Hematopoietic multipotent progenitor cell treated with erythropoietin and hydrocortisone succinate and interleukin-3 and kit ligand, for 8 days (in vitro differentiated cells): Measurements from ENCODE around the gene TMED9.
"Not testable (repeated sequence)": the region's sequence is repeated elsewhere in the genome, so short reads cannot be mapped to it uniquely, and the experiment has no call there.

ENCODE experiments used
- DNase-seq: peaks from one replicate; pipeline ENCODE4 v3.0.0-alpha.2; 2015

TMED9 gene

GRCh38 chr5:177592010-177592834 lies at the start of gene TMED9:
TSS of gene TMED9 (plus strand) at chr5:177592203. CDS start at chr5:177592215, 12 bp downstream.
- peak; percentile 78 for DNase-seq

DNA sequence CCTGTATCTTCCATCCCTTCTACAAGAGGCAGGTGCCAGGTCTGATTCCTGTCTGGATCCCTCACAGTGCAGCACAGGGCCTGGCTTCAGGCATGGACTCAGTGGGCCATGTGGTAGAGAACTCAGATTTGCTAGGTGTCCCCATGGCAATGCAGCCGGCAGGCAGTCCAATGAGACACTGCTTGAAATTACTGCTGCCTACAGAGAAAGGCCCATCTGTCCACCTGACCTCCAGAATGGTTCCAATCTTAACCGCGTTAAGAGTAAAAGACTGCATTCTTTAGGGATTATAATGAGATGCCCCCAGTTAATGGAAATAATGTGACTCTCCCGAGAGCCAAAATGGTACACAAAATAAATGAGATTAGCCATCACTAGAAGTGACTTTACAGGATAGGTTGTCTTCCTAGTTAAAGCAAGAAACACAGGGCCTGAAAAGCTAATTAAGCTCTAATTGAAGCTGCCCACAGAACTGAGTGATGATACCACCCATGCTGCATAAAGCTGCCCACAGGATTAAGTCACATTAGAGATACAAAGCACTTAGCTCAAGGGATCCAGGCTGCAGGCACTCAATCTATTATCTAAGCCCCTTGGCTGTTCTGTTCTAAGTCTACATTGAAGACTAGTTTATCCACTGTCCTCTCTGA lies 49.1 kb upstream of the TMED9 start:
- DNase-seq, result no peak

- DNase-seq, result no peak
Observed at GRCh38 chr5:177545487-177546257, 46.3 kb upstream of the TMED9 start.

GRCh38 chr5:177546258-177546741 lies 45.7 kb upstream of the TMED9 start:
- no peak for DNase-seq

DNA sequence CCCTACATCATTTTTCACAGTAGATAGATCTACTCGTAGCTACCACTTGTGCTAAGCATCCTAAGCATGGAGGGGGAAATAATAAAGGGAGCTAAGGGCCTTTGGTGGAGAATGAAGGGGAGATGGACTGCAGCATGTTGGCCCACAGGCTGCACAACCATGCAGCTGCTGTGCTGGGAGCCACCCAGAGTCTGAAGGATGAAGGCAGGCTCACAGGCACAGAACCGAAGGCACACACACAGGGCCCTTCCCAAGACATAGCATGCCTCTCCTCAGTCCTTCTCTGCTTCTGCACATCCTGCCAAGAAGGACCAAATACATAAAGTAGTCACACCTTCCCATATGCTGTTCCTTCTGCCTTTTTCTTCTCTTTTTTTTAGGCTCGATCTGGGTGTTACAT lies 44.3 kb upstream of the TMED9 start:
- no peak for DNase-seq

DNA sequence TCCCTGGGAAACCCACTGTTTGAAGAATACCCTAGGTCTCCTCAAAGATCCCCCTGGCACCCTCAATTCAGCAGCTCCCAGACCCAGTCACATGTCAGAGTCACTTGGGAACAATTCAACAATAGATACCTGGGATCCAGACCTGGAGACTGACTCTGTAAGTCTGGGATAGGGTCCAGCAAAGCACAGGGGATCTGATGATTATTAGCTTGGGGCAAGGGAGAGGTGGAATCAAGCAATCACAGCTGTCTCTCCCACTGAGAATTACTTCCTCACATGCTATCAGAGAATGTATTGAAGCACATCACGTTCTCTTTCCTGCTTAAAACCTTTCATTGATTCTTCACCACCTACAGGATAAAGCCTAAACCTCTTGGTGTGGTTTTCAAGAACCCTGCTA lies 43.5 kb upstream of the TMED9 start:
- no peak for DNase-seq

DNA sequence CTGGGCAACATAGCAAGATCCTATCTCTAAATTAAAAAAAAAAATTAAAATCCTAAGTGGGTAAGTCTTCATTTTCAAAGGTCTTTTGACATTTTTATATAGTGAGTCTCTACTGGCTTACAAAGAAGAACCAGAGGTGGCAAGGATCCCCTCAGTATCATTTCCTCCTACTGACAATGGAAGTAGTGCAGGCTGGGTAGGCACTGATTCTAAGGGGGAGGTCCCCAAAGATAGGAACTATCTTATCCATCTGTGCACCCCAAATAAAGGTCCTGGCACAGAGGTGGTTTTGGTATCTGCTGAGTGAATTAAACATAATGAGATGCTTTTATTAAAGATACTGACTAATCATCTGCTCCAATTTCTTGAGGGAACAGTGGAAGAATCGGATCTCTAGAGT lies 41.9 kb upstream of the TMED9 start:
- DNase-seq, result no peak

- DNase-seq, result no peak
Observed at GRCh38 chr5:177552839-177553455, 39.1 kb upstream of the TMED9 start.

DNA sequence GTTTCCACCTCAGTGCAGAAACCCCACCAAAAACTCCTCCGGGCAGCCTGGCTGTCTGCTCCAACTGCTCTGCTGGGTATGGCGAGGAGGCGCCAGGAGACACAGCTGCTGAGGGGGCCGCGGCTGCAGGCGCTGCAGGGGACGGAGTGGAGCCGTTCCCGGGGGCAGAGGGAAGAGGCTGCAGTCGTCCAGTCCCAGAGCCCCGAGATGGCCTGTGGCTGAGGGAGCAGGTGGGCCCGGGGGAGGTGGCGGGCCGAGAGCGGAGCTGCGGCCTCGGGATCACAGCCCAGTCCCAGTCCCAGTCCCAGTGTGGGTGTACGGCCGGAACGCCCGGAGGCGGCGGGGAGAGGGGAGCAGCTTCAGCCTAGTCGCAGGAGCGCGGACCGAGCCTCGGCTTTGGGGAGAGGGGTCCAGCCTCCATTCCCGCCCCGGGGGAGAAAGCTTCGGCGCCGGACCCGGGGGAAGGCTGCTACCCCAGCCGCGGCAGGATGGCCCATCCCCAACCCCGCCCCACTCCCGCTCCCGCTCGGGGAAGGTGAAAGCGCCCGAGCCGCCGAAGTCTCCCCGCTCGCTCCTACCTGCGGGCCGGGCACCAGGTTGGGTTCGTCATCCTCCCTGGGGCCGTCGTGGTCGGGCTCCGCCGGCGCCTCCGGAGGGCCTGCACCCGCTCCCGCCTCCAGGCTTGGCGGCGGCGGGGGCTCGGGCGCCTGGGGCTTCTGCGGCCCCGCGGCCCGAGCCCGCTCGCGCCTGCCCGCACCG lies 38.2 kb upstream of the TMED9 start:
- peak; percentile 11 for DNase-seq

- peak; percentile 95 for DNase-seq
Observed at GRCh38 chr5:177554474-177555111, 37.4 kb upstream of the TMED9 start, which contains the start of gene FAM193B. TSS of gene FAM193B (minus strand) at chr5:177554563. CDS start at chr5:177554458, 105 bp downstream.

DNA sequence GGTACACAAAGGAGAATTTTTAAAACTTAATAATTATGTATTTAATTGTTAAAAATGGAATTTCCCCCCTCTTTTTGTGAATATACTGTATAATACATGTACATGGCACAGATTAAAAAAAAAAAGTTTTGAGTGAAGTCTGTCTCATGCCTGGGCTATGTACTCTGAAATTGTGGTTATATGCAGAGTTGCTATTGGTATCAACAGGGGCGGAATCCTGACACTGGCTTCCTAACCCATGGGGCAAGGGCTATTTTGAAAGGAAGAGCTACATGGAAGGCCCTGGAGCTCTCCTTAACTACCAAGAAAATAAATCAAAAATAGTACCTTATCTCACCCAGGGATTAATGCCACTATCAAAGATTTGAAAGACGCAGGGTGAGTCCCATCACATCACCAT lies 36.8 kb upstream of the TMED9 start:
- DNase-seq, result no peak

DNA sequence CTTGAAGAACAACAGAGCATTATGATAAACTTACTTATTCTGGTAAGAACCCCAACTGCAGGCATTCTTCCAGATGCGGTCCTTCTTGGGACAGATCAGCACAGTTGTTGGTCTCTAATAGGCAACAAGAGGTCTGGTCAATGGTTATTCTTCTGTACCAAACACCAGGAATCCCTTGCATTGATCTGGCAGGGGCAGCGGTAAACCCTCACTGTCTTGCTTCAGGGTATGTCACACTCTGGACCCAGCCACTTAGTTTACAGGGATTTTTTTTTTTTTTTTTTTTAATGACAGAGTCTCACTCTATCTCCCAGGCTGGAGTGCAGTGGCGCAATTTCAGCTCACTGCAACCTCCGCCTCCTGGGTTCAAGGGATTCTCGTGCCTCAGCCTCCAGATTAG lies 36.3 kb upstream of the TMED9 start:
- DNase-seq, result no peak

DNA sequence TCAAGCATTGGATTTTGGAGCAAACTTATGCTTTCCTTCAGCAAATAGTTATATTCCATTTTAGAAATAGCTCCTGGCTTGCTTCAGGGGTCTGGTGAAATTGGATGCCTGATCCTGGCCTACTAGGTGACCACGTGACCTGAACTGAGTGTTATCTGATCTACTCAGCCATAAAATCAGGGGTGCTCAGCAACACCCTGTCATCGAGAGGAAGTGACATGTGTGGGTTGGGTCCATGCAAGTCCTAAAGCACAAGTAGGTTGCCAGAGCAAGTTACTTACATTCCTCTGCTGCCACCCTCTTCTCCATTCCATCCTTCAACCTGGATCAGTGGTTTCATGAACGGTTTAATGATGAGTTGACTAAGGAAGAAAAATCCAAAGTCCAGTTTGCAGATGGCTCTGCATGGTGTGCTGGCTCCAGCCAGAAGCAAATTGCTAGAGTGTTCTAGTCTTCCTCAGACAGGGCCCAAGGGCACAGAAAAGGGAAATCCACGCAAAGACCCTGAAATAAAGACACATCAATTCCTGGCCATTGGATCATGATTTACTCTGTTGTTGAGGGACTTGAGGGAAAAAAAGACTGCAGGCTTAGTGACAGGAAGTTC lies 34.9 kb upstream of the TMED9 start:
- peak; percentile 79 for DNase-seq

- no peak for DNase-seq
Observed at GRCh38 chr5:177557796-177558195, 34.2 kb upstream of the TMED9 start.

- not testable (repeated sequence) for DNase-seq
Observed at GRCh38 chr5:177559446-177559941, 32.5 kb upstream of the TMED9 start.

DNA sequence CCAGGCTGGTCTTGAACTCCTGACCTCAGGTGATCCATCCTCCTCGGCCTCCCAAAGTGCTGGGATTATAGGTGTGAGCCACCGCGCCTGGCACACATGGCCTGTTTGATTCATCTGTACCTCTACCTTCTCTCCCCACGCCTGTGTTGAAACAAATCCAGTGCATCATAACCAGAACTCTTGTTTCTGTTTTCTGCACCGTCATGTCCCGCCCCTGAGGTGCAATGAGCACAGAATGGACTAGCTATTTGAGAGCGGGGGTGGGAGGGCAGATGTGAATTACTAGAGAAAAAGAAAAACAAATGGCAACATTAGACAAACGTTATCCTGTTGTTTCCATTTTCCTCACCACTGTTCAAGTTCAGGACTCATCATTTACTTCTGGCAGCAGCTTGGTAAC lies 27.0 kb upstream of the TMED9 start:
- no peak for DNase-seq

- no peak for DNase-seq
Observed at GRCh38 chr5:177568326-177568725, 23.7 kb upstream of the TMED9 start.

- DNase-seq, result no peak
Observed at GRCh38 chr5:177569894-177570293, 22.1 kb upstream of the TMED9 start.

- no peak for DNase-seq
Observed at GRCh38 chr5:177575488-177575887, 16.5 kb upstream of the TMED9 start.

GRCh38 chr5:177576169-177576568 lies 15.8 kb upstream of the TMED9 start:
- DNase-seq, result no peak

DNA sequence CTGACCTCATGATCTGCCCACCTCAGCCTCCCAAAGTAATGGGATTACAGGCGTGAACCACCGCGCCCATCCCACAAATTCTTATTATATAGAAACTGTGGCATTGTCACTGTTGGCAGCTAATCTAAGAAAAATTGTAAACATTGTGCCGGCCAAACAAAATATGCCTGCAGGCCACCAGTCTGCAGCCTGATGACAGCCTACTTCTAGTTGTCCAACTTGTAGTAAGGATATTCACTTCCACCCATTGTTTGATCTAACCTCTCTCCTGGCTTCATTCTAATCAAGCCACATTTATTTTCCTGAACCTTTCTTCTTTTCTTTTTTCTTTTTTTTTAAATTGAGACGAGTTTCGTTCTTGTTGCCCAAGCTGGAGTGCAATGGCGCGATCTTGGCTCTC lies 13.7 kb upstream of the TMED9 start:
- DNase-seq, result no peak
